ENCODE data around the gene NMT2.

DNA sequence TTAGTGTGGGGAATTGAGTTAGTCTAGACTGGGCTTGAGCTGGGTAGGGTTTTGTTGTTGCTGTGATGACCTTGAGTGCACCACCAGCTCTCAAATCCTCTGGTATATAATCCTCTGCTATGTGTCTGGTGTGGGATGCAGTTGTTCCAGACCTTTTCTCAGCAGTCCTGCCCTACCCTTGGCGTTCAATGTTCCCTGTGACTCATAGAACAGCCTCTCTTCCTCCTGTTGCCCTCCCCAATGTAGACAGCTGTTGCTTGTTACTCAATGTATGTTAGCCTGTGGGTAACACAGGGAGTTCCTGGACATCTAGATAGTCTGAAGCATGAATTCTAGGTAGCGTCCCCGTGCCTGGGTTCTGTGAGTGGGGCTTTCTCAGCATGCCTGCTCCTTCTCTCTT, 99.7 kb downstream of the NMT2 start:
- TF ChIP-seq, protein P1, sequence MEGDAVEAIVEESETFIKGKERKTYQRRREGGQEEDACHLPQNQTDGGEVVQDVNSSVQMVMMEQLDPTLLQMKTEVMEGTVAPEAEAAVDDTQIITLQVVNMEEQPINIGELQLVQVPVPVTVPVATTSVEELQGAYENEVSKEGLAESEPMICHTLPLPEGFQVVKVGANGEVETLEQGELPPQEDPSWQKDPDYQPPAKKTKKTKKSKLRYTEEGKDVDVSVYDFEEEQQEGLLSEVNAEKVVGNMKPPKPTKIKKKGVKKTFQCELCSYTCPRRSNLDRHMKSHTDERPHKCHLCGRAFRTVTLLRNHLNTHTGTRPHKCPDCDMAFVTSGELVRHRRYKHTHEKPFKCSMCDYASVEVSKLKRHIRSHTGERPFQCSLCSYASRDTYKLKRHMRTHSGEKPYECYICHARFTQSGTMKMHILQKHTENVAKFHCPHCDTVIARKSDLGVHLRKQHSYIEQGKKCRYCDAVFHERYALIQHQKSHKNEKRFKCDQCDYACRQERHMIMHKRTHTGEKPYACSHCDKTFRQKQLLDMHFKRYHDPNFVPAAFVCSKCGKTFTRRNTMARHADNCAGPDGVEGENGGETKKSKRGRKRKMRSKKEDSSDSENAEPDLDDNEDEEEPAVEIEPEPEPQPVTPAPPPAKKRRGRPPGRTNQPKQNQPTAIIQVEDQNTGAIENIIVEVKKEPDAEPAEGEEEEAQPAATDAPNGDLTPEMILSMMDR (conservative IDR thresholded peaks at IDR 0.05; ENCODE audit: low read length) = no peak
- TF ChIP-seq EZH2phosphoT487 (IDR thresholded peaks at IDR 0.05; ENCODE audit: borderline replicate concordance, low read depth, low read length) = no peak
